H1 (cell line): ENCODE results near the gene BPI. TPM values are rescaled to one million over a fixed set of nuclear protein-coding genes. Genes with fewer than 3 reads are reported as not detected.

ENCODE experiments used
- ASH2L ChIP-seq: fragments of 200-600, 300-600 bp; sonication (generic); IDR thresholded peaks from one replicate; pipeline ENCODE4 v1.7.1; 2017; ENCODE audit warnings: low read length
- ATF3 ChIP-seq: IDR thresholded peaks from 2 replicates; pipeline ENCODE4 v1.6.1; 2011; ENCODE audit warnings: low read depth, mild to moderate bottlenecking, low read length; ENCODE audit not compliant: insufficient read depth
- BACH1 ChIP-seq: IDR thresholded peaks from 2 replicates; pipeline ENCODE4 v1.6.1; 2012; ENCODE audit warnings: low read length, improper control_type of control experiment
- CBX5 ChIP-seq: fragments of 300-800, 300-1000 bp; sonication (generic); IDR thresholded peaks from 2 replicates; pipeline ENCODE4 v1.7.1; 2016; ENCODE audit warnings: antibody characterized with exemption, low read length, low read depth
- CTBP2 ChIP-seq: IDR thresholded peaks from 2 replicates; pipeline ENCODE4 v1.7.0; 2011; ENCODE audit warnings: borderline replicate concordance, mild to moderate bottlenecking, moderate library complexity, mixed read lengths, low read length; ENCODE audit not compliant: insufficient read depth, insufficient read length
- CTCF ChIP-seq, 3 experiments: IDR thresholded peaks; 1 replicate in 2 of 3; 2 replicates in 1 of 3; pipeline versions ENCODE4 v1.5.1 to v1.6.1; 2011; ENCODE audit warnings: low read length in 3 of 3, mild to moderate bottlenecking in 3 of 3, inconsistent platforms in 2 of 3, low read depth in 1 of 3, moderate library complexity in 1 of 3; ENCODE audit not compliant: insufficient read depth in 1 of 3; ENCODE audit errors: control extremely low read depth in 1 of 3
- GABPA ChIP-seq: IDR thresholded peaks from 2 replicates; pipeline ENCODE4 v1.6.1; 2011; ENCODE audit warnings: mild to moderate bottlenecking, low read length, moderate library complexity, borderline replicate concordance; ENCODE audit not compliant: insufficient read depth
- JUN ChIP-seq: IDR thresholded peaks from 2 replicates; pipeline ENCODE4 v1.6.1; 2011; ENCODE audit warnings: low read depth, mild to moderate bottlenecking, improper control_type of control experiment, low read length
- JUND ChIP-seq: IDR thresholded peaks from 2 replicates; pipeline ENCODE4 v1.6.1; 2011; ENCODE audit warnings: mild to moderate bottlenecking, improper control_type of control experiment, low read length
- KDM1A ChIP-seq: fragments of 200-600, 300-600 bp; sonication (generic); IDR thresholded peaks from 2 replicates; pipeline ENCODE4 v1.7.1; 2016; ENCODE audit warnings: mild to moderate bottlenecking, low read length, borderline replicate concordance
- POU5F1 ChIP-seq: IDR thresholded peaks from 2 replicates; pipeline ENCODE4 v1.6.1; 2011; ENCODE audit warnings: low read depth, mild to moderate bottlenecking, low read length, moderate library complexity
- RAD21 ChIP-seq, 2 experiments: IDR thresholded peaks in 1 of 2; conservative IDR thresholded peaks in 1 of 2; 2 replicates each; pipeline ENCODE4 v1.6.1; 2011; ENCODE audit warnings: low read depth in 2 of 2, low read length in 2 of 2, improper control_type of control experiment in 1 of 2, inconsistent platforms in 1 of 2, mild to moderate bottlenecking in 1 of 2, moderate library complexity in 1 of 2
- RBBP5 ChIP-seq: IDR thresholded peaks from 2 replicates; pipeline ENCODE4 v1.7.1; 2012; ENCODE audit warnings: low read depth, mild to moderate bottlenecking, inconsistent platforms, low read length, moderate library complexity, borderline replicate concordance
- TBP ChIP-seq: IDR thresholded peaks from 2 replicates; pipeline ENCODE4 v1.6.1; 2011; ENCODE audit warnings: low read depth, low read length, improper control_type of control experiment
- TCF12 ChIP-seq: IDR thresholded peaks from 2 replicates; pipeline ENCODE4 v1.6.1; 2011; ENCODE audit warnings: low read depth, mild to moderate bottlenecking, low read length
- polyA plus RNA-seq, 7 experiments: library from polyadenylated mRNA; depleted of rRNA in 3 of 7; stranded (reverse) in 5 of 7; unstranded in 2 of 7; fragments of >200 nt in 5 of 7; fragments of 200-250 nt in 2 of 7; gene quantifications; 1 replicate in 5 of 7; 2 replicates in 1 of 7; 4 replicates in 1 of 7; pipeline versions ENCODE4 v1.2.1 to v1.2.3, GENCODE V29; 2011 to 2013; ENCODE audit warnings: missing spikeins in 2 of 7, mixed read lengths in 2 of 7
- total RNA-seq: library from RNA; stranded (reverse); fragmentation: NEBNext Ultra II Directional; extraction: Animal tissue kit (Norgen Biotek cat#: 25700); gene quantifications from 2 replicates; pipeline ENCODE4 v1.2.1, GENCODE V29; 2021
- TF ChIP-seq, protein P1 (sequence below): IDR thresholded peaks from 2 replicates; pipeline ENCODE4 v1.6.1; 2012; ENCODE audit warnings: low read length, inconsistent platforms
- TF ChIP-seq, protein P2 (sequence below): IDR thresholded peaks from 2 replicates; pipeline ENCODE4 v1.6.1; 2012; ENCODE audit warnings: inconsistent platforms

BPI gene
- total and polyA plus RNA-seq, 2 of the 8 experiments (the other 6 are each of a cell fraction or from before 2014, with no cell fraction given), result not detected

DNA sequence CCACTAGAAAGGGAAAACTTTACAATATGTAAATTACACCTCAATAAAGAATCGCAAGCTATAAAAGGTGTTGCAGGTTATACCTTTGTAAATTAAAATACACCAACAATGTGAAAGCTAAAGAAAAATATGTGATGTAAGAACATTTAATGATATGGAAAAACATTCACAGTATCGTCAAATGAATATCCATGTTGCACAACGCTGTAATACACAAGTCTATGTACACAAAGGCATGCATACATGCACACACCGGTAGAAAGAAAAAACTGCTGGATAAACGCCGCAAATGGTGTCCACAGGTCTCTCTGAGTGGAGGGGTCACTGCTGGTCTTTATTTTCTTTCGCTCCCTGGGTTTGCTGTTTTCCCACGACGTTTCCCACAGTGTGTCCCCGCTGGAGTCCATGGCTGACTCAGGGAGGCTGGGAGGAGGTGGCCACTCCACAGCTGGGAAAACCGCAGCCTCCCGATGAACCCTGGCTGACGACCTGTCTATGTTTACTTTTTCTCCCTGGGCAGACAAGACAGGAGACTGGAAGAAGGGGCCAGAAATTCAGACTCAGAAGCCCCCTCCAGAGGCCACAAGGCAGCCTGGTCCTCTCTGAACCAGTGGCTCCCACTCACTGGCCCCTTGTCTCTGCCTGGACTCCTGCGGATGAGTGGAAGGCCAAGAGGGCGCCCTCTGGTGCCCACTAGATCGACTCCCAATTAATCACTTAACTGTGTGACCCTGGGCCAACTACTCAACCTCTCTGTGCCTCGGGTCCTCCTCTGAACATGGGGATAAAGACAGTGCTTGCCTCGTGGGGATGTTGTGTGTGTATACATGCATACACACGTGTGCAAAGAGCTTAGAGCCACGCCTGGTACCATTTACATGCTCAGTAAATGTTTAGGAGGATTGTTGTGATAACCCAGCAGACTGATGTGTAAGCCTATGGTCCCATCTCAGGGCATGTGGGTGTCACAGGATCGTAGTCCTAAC, 12.8 kb upstream of the BPI start (continued):
- peak; percentile 56 to 70 for TF ChIP-seq RAD21 (IDR thresholded peaks at IDR 0.05 in 1 of 2, conservative IDR thresholded peaks at IDR 0.05 in 1 of 2; ENCODE audit: low read depth in 2 of 2, low read length in 2 of 2)
- no peak for TF ChIP-seq ATF3
- TF ChIP-seq RBBP5, result no peak
- TF ChIP-seq KDM1A, result peak; percentile 95
- peak; percentile 63; the same call in 1 of the 2 replicates for TF ChIP-seq BACH1
- no peak for TF ChIP-seq TCF12
- TF ChIP-seq CBX5, result no peak
- TF ChIP-seq, protein P1, sequence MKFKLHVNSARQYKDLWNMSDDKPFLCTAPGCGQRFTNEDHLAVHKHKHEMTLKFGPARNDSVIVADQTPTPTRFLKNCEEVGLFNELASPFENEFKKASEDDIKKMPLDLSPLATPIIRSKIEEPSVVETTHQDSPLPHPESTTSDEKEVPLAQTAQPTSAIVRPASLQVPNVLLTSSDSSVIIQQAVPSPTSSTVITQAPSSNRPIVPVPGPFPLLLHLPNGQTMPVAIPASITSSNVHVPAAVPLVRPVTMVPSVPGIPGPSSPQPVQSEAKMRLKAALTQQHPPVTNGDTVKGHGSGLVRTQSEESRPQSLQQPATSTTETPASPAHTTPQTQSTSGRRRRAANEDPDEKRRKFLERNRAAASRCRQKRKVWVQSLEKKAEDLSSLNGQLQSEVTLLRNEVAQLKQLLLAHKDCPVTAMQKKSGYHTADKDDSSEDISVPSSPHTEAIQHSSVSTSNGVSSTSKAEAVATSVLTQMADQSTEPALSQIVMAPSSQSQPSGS, result 0 out of 2 replicates have a peak, but pooled peaks have one; percentile 17
- TF ChIP-seq GABPA, result no peak
- peak; percentile 31 for TF ChIP-seq ASH2L
- TF ChIP-seq JUND, result peak; percentile 15; the same call in 1 of the 2 replicates
- TF ChIP-seq, protein P2, sequence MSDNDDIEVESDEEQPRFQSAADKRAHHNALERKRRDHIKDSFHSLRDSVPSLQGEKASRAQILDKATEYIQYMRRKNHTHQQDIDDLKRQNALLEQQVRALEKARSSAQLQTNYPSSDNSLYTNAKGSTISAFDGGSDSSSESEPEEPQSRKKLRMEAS, result 0 out of 2 replicates have a peak, but pooled peaks have one; percentile 23
- no peak for TF ChIP-seq CTBP2
- TF ChIP-seq POU5F1, result no peak
- TF ChIP-seq CTCF (IDR thresholded peaks at IDR 0.05; ENCODE audit: control extremely low read depth in 1 of 3, insufficient read depth in 1 of 3, low read depth in 1 of 3, low read length in 3 of 3), result peak; percentile 75 to 94 (median 85)
- peak; percentile 70; the same call in 1 of the 2 replicates for TF ChIP-seq TBP
- TF ChIP-seq JUN, result 0 out of 2 replicates have a peak, but pooled peaks have one; percentile 10
